Neural cell (in vitro differentiated cells): ENCODE results near the gene CRKL. TPM values are rescaled to one million over a fixed set of nuclear protein-coding genes. Genes with fewer than 3 reads are reported as not detected.

Source experiments
- H2AFZ ChIP-seq: fragments of 200-600, 300-800 bp; sonication (generic), shearing (Covaris generic); 2 replicates; pipeline ENCODE4 v1.6.0; 2014; ENCODE audit warnings: low read depth, mild to moderate bottlenecking, antibody characterized with exemption, low read length, moderate library complexity
- H3F3A ChIP-seq: fragments of 200-600 bp; shearing (Covaris generic); 2 replicates; pipeline ENCODE4 v1.6.1; 2016; ENCODE audit warnings: mild to moderate bottlenecking, moderate library complexity, mixed read lengths, antibody characterized with exemption, low read length; ENCODE audit not compliant: insufficient read depth, poor library complexity, severe bottlenecking
- H3K27ac ChIP-seq: fragments of 200-600, 300-800 bp; sonication (generic), shearing (Covaris generic); 2 replicates; pipeline ENCODE4 v1.5.1; 2014; ENCODE audit warnings: mild to moderate bottlenecking, low read length, moderate library complexity
- H3K27me3 ChIP-seq: fragments of 300-800, 200-600 bp; sonication (generic), shearing (Covaris generic); 2 replicates; pipeline ENCODE4 v1.6.0; 2014; ENCODE audit warnings: mild to moderate bottlenecking, low read depth, low read length, moderate library complexity; ENCODE audit not compliant: insufficient read depth
- H3K36me3 ChIP-seq: fragments of 300-800, 200-600 bp; sonication (generic), shearing (Covaris generic); 2 replicates; pipeline ENCODE4 v1.5.1; 2014; ENCODE audit warnings: mild to moderate bottlenecking, antibody characterized with exemption, low read length, moderate library complexity; ENCODE audit not compliant: insufficient read depth
- H3K4me2 ChIP-seq: fragments of 300-800, 200-600 bp; sonication (generic), shearing (Covaris generic); 2 replicates; pipeline ENCODE4 v1.6.0; 2014; ENCODE audit warnings: mild to moderate bottlenecking, low read length
- H3K4me3 ChIP-seq: fragments of 300-800, 200-600 bp; sonication (generic), shearing (Covaris generic); 2 replicates; pipeline ENCODE4 v1.5.1; 2014; ENCODE audit warnings: mild to moderate bottlenecking, low read length, moderate library complexity
- H3K79me2 ChIP-seq: fragments of 200-600 bp; shearing (Covaris generic); replicated peaks from 2 replicates; pipeline ENCODE4 v1.6.0; 2014; ENCODE audit warnings: mild to moderate bottlenecking, low read length, moderate library complexity; ENCODE audit not compliant: insufficient read depth
- H3K9ac ChIP-seq: fragments of 300-800, 200-600 bp; sonication (generic), shearing (Covaris generic); 2 replicates; pipeline ENCODE4 v1.6.1; 2016; ENCODE audit warnings: mild to moderate bottlenecking, low read length, mixed read lengths
- H3K9me2 ChIP-seq: fragments of 200-600 bp; shearing (Covaris generic); 2 replicates; pipeline ENCODE4 v1.6.1; 2016; ENCODE audit warnings: mild to moderate bottlenecking, low read length, mixed read lengths; ENCODE audit not compliant: insufficient read depth
- H3K9me3 ChIP-seq: fragments of 200-600, 300-800 bp; sonication (generic), shearing (Covaris generic); 2 replicates; pipeline ENCODE4 v1.6.1; 2016; ENCODE audit warnings: mild to moderate bottlenecking, mixed run types, low read length, moderate library complexity, mixed read lengths
- H4K20me1 ChIP-seq: fragments of 200-600 bp; shearing (Covaris generic); 2 replicates; pipeline ENCODE4 v1.6.1; 2016; ENCODE audit warnings: mild to moderate bottlenecking, mixed run types; ENCODE audit not compliant: insufficient read depth
- CTCF ChIP-seq: fragments of 450-650 bp; IDR thresholded peaks from 2 replicates; pipeline ENCODE4 v1.5.1; 2014; ENCODE audit warnings: antibody characterized with exemption, mild to moderate bottlenecking, moderate library complexity; ENCODE audit not compliant: poor library complexity, severe bottlenecking
- EP300 ChIP-seq: fragments of 450-650 bp; conservative IDR thresholded peaks from 2 replicates; pipeline ENCODE4 v1.6.1; 2014; ENCODE audit warnings: antibody characterized with exemption, mild to moderate bottlenecking, moderate library complexity; ENCODE audit not compliant: poor library complexity, severe bottlenecking
- EZH2 ChIP-seq: fragments of 200-600, 300-800 bp; shearing (Covaris generic), sonication (generic); IDR thresholded peaks from 2 replicates; pipeline ENCODE4 v1.6.1; 2014; ENCODE audit warnings: antibody characterized with exemption, low read length, borderline replicate concordance, mild to moderate bottlenecking; ENCODE audit not compliant: insufficient read depth, poor library complexity, severe bottlenecking
- MXI1 ChIP-seq: fragments of 450-650 bp; conservative IDR thresholded peaks from 2 replicates; pipeline ENCODE4 v1.6.1; 2014; ENCODE audit warnings: antibody characterized with exemption, mild to moderate bottlenecking; ENCODE audit not compliant: poor library complexity, severe bottlenecking
- POLR2AphosphoS5 ChIP-seq: IDR thresholded peaks from 2 replicates; pipeline ENCODE4 v1.6.1; 2012
- RAD21 ChIP-seq: fragments of 450-650 bp; conservative IDR thresholded peaks from 2 replicates; pipeline ENCODE4 v1.6.1; 2014; ENCODE audit warnings: antibody characterized with exemption, mild to moderate bottlenecking, moderate library complexity
- REST ChIP-seq: IDR thresholded peaks from 2 replicates; pipeline ENCODE4 v1.6.1; 2012; ENCODE audit warnings: borderline replicate concordance
- SMC3 ChIP-seq: fragments of 450-650 bp; conservative IDR thresholded peaks from 2 replicates; pipeline ENCODE4 v1.6.1; 2014; ENCODE audit warnings: antibody characterized with exemption, mild to moderate bottlenecking, moderate library complexity; ENCODE audit not compliant: poor library complexity
- TAF1 ChIP-seq: IDR thresholded peaks from 2 replicates; pipeline ENCODE4 v1.6.1; 2012; ENCODE audit warnings: low read depth
- polyA plus RNA-seq: library from polyadenylated mRNA; depleted of rRNA; stranded (reverse); fragments of >200 nt; gene quantifications from 2 replicates; pipeline ENCODE4 v1.2.3, GENCODE V29; 2014

Gene CRKL
- polyA plus RNA-seq, 1 donor from 2014 or later, result 46.8 TPM

- Histone ChIP-seq H3K27ac (no peak overlapping the region), H2AFZ (no peak overlapping the region)
Observed at GRCh38 chr22:20957102-20957682, 40.0 kb downstream of the CRKL start.

GRCh38 chr22:20957683-20958431 lies 40.6 kb downstream of the CRKL start:
- Histone ChIP-seq H3K79me2 (no peaks in the 10 kb centered on the region), H3K4me2 (no peak overlapping the region), H3K36me3 (peaks cover 4% of the 10 kb centered on the region), H3K4me3 (peak overlapping the region; percentile 42), H3F3A (no peaks in the 10 kb centered on the region), H3K27ac (no peak overlapping the region), H4K20me1 (no peaks in the 10 kb centered on the region), H3K27me3 (peaks cover 26% of the 10 kb centered on the region), H3K9me3 (no peaks in the 10 kb centered on the region), H3K9ac (no peak overlapping the region), H3K9me2 (no peaks in the 10 kb centered on the region), H2AFZ (no peak overlapping the region)
- no peak for TF ChIP-seq EP300

More at GRCh38 chr22:20957102-20957682, 40.0 kb downstream of the CRKL start:
- Histone ChIP-seq H3F3A (no peaks in the 10 kb centered on the region), H4K20me1 (no peaks in the 10 kb centered on the region), H3K27me3 (peaks cover 26% of the 10 kb centered on the region), H3K79me2 (no peaks in the 10 kb centered on the region), H3K4me3 (peak overlapping the region; percentile 42), H3K9me2 (no peaks in the 10 kb centered on the region), H3K4me2 (no peak overlapping the region), H3K9ac (no peak overlapping the region), H3K36me3 (peaks cover 4% of the 10 kb centered on the region), H3K9me3 (no peaks in the 10 kb centered on the region)
- TF ChIP-seq SMC3 (no peak), CTCF (no peak), EP300 (no peak), MXI1 (no peak), EZH2 (no peak), TAF1 (no peak)

GRCh38 chr22:20959578-20960461 lies 42.6 kb downstream of the CRKL start:
- Histone ChIP-seq H3K9ac (no peak overlapping the region), H3F3A (no peaks in the 10 kb centered on the region), H3K36me3 (no peaks in the 10 kb centered on the region), H2AFZ (no peak overlapping the region), H3K79me2 (no peaks in the 10 kb centered on the region), H3K27me3 (peaks cover 36% of the 10 kb centered on the region), H3K27ac (no peak overlapping the region), H3K4me3 (no peak overlapping the region), H3K4me2 (no peak overlapping the region), H4K20me1 (no peaks in the 10 kb centered on the region), H3K9me3 (no peaks in the 10 kb centered on the region), H3K9me2 (no peaks in the 10 kb centered on the region)
- no peak for TF ChIP-seq CTCF
- no peak for TF ChIP-seq EP300
- TF ChIP-seq TAF1, result no peak
- no peak for TF ChIP-seq RAD21
- no peak for TF ChIP-seq EZH2
- no peak for TF ChIP-seq SMC3
- no peak for TF ChIP-seq POLR2AphosphoS5
- TF ChIP-seq REST, result no peak
- TF ChIP-seq MXI1, result no peak
